Fibroblast of skin of left quadriceps (primary cell): Measurements from ENCODE around the gene TBCK.
A peak's percentile ranks its signal among the peaks of the same experiment; 100 is the strongest.

ENCODE experiments used
- DNase-seq, 2 experiments: peaks; one replicate each; pipeline ENCODE4 v3.0.0-alpha.2; 2013; ENCODE audit warnings: low read depth in 2 of 2

Gene TBCK

GRCh38 chr4:106286611-106287010 is 29.4 kb downstream of the TBCK start:
- DNase-seq, result no peak

- DNase-seq, result no peak
Observed at GRCh38 chr4:106284227-106284626, 31.8 kb downstream of the TBCK start.

GRCh38 chr4:106277140-106277675 is 38.8 kb downstream of the TBCK start:
- no peak for DNase-seq

GRCh38 chr4:106273831-106274230 is 42.2 kb downstream of the TBCK start:
- no peak for DNase-seq

- DNase-seq, result no peak
Observed at GRCh38 chr4:106270736-106271135, 45.3 kb downstream of the TBCK start.

- DNase-seq, result peak; percentile 34 to 36
Observed at GRCh38 chr4:106269711-106270110, 46.3 kb downstream of the TBCK start.

- DNase-seq, result peak; percentile 67 to 75
Observed at GRCh38 chr4:106268786-106269185, 47.2 kb downstream of the TBCK start.

GRCh38 chr4:106266201-106266600 is 49.8 kb downstream of the TBCK start:
- peak; percentile 46 to 50 for DNase-seq

- DNase-seq, result no peak
Observed at GRCh38 chr4:106264331-106264728, 51.7 kb downstream of the TBCK start.

- DNase-seq, result no peak
Observed at GRCh38 chr4:106263594-106264330, 52.2 kb downstream of the TBCK start.

GRCh38 chr4:106261980-106262379 is 54.0 kb downstream of the TBCK start:
- DNase-seq, result no peak

- DNase-seq, result no peak
Observed at GRCh38 chr4:106258145-106259045, 57.6 kb downstream of the TBCK start.

GRCh38 chr4:106256190-106256589 is 59.8 kb downstream of the TBCK start:
- no peak for DNase-seq

- no peak for DNase-seq
Observed at GRCh38 chr4:106255195-106255594, 60.8 kb downstream of the TBCK start.

GRCh38 chr4:106253364-106254129 is 62.5 kb downstream of the TBCK start:
- no peak for DNase-seq

- DNase-seq, result no peak
Observed at GRCh38 chr4:106247600-106247999, 68.4 kb downstream of the TBCK start.

GRCh38 chr4:106246441-106246840 is 69.6 kb downstream of the TBCK start:
- no peak for DNase-seq

- DNase-seq, result no peak
Observed at GRCh38 chr4:106245176-106245575, 70.8 kb downstream of the TBCK start.

- no peak for DNase-seq
Observed at GRCh38 chr4:106240699-106241098, 75.3 kb downstream of the TBCK start.

GRCh38 chr4:106238820-106239420 is 77.1 kb downstream of the TBCK start:
- peak; percentile 13 to 15 for DNase-seq

- peak in 1 of 2 experiments; percentile 1 for DNase-seq
Observed at GRCh38 chr4:106231931-106232330, 84.1 kb downstream of the TBCK start.
